Anterior cingulate cortex (tissue), 58 donors: ENCODE results near the gene FAM169A.
"Not testable (repeated sequence)": the region's sequence is repeated elsewhere in the genome, so short reads cannot be mapped to it uniquely, and the experiment has no call there.

Source experiments
- DNase-seq, 58 donors: peaks; one replicate each; lab custom pipeline; 2025; lab: John Stamatoyannopoulos, UW

FAM169A gene

GRCh38 chr5:74870299-74871067 lies 4.3 kb upstream of the FAM169A start:
- no peak for DNase-seq

- not testable (repeated sequence) for DNase-seq
Observed at GRCh38 chr5:74869414-74869813, 3.2 kb upstream of the FAM169A start.

GRCh38 chr5:74866596-74867162 lies 492 bp upstream of the FAM169A start:
- DNase-seq: peak in 24 of 58 donors; percentile 2 to 69 (median 47)

- DNase-seq: peak in 25 of 58 donors; percentile 2 to 66 (median 35)
Observed at GRCh38 chr5:74865256-74865803, 857 bp downstream of the FAM169A start.

DNA sequence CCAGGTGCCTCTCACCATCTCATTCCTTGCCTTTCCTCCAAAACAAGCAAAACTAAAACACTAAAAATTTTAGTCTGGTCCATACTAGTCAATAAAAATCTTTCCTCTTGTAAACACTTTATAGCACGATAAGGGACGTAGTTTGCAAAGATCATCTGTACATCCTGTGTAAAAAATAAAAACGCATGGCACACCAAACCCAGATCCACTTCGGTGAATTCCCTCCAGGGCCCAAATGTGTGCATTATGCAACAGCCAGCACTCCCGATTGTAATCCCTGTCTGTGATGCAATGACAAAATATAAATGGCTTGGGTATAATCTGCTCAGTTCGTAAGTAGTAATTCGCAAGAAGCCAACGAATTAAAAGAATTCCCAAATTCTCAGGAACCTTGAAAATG lies 1.4 kb downstream of the FAM169A start:
- peak in 7 of 58 donors; percentile 3 to 20 (median 12) for DNase-seq

GRCh38 chr5:74863726-74864125 lies 2.5 kb downstream of the FAM169A start:
- DNase-seq: no peak

- no peak for DNase-seq
Observed at GRCh38 chr5:74862221-74862620, 4.0 kb downstream of the FAM169A start.

- not testable (repeated sequence) for DNase-seq
Observed at GRCh38 chr5:74856975-74857374, 9.2 kb downstream of the FAM169A start.

GRCh38 chr5:74853256-74853655 lies 12.9 kb downstream of the FAM169A start:
- DNase-seq: no peak

DNA sequence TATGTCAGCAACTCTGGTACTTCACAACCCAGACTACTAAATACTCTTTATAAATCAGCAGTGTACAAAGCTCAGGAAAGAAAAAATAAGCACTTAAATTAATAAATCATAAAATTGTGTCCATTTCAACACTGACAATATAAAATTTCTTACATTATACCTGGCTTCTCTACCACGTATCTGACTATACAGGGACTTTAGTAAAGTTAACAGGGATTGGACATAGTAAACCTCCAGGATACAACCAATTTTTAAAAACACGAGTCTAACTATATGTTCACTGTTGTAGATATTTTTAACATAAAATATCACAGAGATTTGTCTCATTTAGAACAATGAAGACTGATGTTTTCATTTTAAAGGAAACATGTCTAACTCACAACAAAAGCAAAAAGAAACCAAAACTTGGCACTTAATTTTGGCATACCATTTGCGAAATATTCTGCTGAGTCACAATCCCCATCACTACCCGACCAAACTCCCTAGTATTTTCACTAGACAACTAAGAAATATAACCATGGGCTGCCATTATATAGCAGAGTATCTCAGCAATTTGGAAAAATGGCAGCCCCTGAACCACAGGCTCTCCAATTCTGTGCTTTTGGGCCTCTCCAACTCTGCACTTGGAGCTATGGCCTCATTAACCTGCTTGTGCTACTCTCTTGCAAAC lies 14.4 kb downstream of the FAM169A start:
- no peak for DNase-seq

DNA sequence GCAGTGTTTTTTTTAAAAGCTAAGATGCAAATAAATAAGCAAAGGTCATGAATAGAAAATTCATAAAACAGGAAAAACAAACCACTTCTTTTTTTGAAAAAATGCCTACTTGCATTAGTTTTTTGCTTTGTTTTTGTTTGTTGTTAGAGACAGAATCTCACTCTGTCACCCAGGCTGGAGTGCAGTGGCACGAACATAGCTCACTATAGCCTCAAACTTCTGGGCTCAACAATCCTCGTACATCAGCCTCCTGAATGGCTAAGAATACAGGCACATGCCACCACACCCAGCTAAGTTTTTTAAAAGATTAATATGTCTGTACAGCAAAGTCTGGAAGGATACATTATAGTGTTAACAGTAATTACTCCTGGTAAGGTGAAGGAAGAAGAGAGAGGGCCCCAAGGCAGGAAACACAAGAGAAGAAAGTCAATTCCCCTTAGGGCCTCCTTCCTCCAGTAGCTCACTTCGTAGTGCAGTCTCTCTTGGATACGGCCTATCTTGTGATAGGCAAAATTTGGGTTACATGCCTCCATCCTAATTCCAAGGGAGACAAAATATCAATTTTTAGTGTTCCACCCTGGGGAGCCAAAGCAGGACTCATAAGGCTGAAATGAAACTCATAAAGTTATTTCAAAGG lies 15.3 kb downstream of the FAM169A start:
- DNase-seq: no peak

DNA sequence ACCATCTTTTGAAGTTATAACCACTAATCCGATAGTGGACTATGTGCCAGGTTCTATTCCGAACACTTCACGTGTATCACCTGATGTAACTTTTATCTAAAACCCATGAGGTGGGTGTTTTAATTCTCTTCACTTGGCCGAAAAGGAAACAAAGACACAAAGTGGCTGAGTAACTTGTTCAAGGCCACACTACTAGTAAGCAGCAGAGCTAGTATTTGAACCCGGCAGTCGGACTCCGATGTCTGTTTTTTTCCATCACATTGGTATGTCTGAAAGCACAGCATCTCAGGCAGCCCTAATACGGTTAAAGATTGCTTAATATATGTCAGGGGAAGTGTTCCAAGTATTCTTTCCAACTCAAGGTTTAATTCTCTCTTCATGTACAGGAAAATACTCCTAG lies 16.2 kb downstream of the FAM169A start:
- no peak for DNase-seq

DNA sequence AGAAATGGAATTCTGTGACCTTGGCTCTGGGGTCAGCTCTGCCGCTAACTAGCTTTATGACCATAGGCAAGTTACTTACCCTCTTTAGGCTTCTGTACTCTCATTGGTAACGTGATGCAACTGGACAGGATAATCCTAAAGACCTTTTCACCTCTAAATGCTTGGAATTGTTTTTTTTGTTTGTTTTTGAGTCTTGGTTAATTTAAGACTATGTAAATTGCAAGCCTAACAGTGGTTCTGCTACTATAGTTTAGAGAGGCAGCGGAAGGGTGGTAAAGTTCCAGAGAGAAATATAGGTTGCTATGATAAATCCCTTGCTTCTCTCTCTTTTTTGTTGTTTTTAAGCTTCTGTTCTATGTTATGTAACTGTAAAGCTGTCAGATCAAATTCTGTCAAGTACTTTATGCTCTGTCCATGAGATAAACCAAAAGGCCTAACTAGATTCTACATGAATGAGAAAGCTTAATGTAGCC lies 17.6 kb downstream of the FAM169A start:
- no peak for DNase-seq

DNA sequence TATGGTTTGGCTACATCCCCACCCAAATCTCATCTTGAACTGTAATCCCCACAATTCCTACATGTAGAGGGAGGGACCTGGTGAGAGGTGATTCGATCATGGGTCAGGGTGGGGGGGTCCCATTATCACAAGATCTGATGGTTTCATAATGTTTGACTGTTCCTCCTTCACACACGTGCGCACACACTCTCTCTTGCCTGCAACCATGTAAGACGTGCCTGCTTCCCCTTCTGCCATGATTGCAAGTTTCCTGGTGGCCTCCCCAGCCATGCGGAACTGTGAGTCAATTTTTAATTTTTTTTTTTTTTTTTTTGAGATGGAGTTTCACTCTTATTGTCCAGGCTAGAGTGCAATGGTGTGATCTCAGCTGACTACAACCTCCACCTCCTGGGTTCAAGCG lies 27.0 kb downstream of the FAM169A start:
- DNase-seq: no peak

GRCh38 chr5:74838262-74838661 lies 27.9 kb downstream of the FAM169A start:
- DNase-seq: no peak

DNA sequence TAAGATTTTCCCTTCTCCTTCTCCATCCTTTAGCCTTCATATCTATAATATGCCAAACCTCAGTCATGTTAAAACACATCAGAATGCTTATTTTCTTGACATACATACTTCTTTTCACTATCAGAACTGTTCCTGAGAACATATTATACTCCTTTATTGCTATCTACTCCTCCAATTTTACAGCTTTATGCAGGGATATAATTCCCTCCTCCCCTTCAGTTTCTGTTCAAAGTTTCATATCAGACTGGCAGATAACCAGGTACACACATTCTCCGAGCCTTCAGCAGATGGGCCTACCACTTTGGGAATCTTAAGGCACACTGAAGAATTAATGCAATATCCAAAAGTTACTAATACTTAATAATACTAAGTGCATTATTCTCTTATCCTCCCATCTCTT lies 29.1 kb downstream of the FAM169A start:
- DNase-seq: no peak

DNA sequence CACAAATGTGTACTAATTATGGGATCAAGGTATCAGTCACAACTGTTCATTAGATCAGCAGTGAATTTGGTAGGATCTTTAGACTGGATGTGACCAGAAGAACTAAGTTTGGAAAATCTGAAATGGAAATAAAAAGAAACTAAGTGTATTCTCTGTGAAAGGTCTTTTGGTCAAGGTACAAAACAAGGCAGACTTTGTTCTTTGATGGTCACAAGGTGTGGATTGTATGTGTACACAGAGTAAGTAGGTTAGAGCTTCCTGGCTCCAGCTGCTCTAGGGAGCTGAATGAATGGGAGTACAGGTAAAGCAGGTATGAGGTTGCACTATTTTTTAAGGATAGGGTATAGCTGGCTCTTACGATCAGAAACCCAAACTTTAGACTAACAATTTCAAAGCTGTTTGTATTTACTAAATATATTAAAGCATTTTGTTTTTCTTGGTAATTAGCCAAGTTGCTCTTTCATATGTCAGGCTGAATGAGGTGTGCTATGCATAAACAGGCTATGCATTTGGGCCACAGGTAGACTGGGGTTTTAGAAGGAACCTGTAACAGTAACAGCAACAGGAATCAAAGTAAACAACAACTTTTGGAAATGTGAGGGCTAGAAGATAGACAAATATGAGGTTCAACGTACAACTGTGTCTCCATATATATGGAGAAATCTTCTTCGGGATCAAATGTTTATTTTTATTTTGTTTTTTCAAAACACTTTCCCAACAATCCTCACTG lies 32.5 kb downstream of the FAM169A start:
- no peak for DNase-seq

DNA sequence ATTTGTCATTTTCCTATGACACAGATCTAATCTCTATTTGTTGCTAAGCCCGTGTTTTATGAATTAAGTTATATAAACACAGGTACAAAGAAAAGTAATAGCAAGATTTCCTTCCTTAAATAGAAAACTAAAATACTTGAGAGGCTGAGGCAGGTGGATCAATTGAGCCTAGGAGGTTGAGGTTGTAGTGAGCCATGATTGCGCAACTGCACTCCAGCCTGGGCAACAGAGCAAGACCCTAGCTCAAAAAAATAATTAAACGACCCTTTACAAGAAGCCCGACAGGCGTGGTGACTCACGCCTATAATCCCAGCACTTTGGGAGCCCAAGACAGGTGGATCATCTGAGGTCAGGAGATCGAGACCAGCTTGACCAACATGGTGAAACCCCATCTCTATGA lies 36.8 kb downstream of the FAM169A start:
- DNase-seq: no peak

GRCh38 chr5:74822288-74822687 lies 43.9 kb downstream of the FAM169A start:
- DNase-seq: no peak

DNA sequence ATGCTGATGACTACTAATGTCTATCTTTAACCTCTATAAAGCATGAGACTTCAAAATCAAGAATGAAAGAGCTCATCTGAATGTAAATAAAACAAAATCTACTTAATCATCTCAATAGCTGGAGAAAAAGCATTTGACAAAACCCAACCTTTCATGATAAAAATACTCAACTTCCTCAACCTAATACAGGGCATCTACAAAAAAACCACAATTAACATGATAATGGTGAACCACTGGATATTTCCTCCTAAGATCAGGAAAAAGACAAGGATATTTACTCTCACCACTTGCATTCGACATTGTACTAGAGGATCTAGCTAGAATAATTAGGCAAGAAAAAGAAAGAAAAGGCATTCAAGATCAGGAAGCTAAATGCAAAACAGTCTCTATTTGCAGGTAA lies 49.3 kb downstream of the FAM169A start:
- no peak for DNase-seq
